Transverse colon (tissue), 4 donors: ENCODE data around the gene ELAVL4. TPM values are rescaled to one million over a fixed set of nuclear protein-coding genes. Genes with fewer than 3 reads are reported as not detected.

ENCODE experiments used
- DNase-seq: peaks from one replicate; pipeline ENCODE4 v3.0.0-alpha.2; 2019
- H3K27ac ChIP-seq, 4 donors: fragments of 200-600 bp; sonication (generic); 2 replicates each; pipeline ENCODE4 v1.5.1; 2016 to 2018; ENCODE audit warnings: inconsistent platforms in 4 of 4
- H3K27me3 ChIP-seq: fragments of 200-600 bp; sonication (generic); 2 replicates; pipeline ENCODE4 v1.5.1; 2017; ENCODE audit warnings: inconsistent platforms
- H3K36me3 ChIP-seq, 4 donors: fragments of 200-600 bp; sonication (generic); 2 replicates each; pipeline ENCODE4 v1.5.1; 2017 to 2019; ENCODE audit warnings: inconsistent platforms in 4 of 4
- H3K4me1 ChIP-seq, 4 donors: fragments of 200-600 bp; sonication (generic); 2 replicates each; pipeline ENCODE4 v1.5.1; 2017 to 2020; ENCODE audit warnings: inconsistent platforms in 4 of 4
- H3K4me3 ChIP-seq, 4 donors: fragments of 200-600 bp; sonication (generic); 1 replicate in 1 of 4; 2 replicates in 3 of 4; pipeline versions ENCODE4 v1.5.1 to v1.6.1; 2017 to 2019; ENCODE audit warnings: inconsistent platforms in 4 of 4
- H3K9me3 ChIP-seq, 2 donors: fragments of 200-600 bp; sonication (generic); 2 replicates each; pipeline ENCODE4 v1.5.1; 2017 to 2019; ENCODE audit warnings: inconsistent platforms in 2 of 2
- CTCF ChIP-seq, 5 experiments: fragments of 200-600 bp in 3 of 5; fragments of 450-650 bp in 2 of 5; sonication (generic) in 3 of 5; IDR thresholded peaks; 1 replicate in 2 of 5; 2 replicates in 3 of 5; pipeline ENCODE4 v1.5.1; 2016 to 2017; ENCODE audit warnings: antibody characterized with exemption in 5 of 5, inconsistent platforms in 3 of 5, mild to moderate bottlenecking in 2 of 5, moderate library complexity in 1 of 5
- EP300 ChIP-seq: sonication (generic); formaldehyde crosslinking; IDR thresholded peaks from one replicate; pipeline ENCODE4 v1.6.1; 2017; ENCODE audit warnings: antibody characterized with exemption, low read depth
- POLR2A ChIP-seq: fragments of 450-650 bp; IDR thresholded peaks from one replicate; pipeline ENCODE4 v1.6.1; 2016; ENCODE audit warnings: antibody characterized with exemption, mild to moderate bottlenecking, moderate library complexity
- POLR2AphosphoS5 ChIP-seq, 3 donors: sonication (generic); formaldehyde crosslinking; IDR thresholded peaks; one replicate each; pipeline ENCODE4 v1.6.1; 2016; ENCODE audit warnings: antibody characterized with exemption in 3 of 3
- WGBS, 2 donors: methylation state at CpG; one replicate each; pipeline ENCODE4 v1.1.5; 2018; ENCODE audit warnings: low coverage in 1 of 2; 5-methylcytosine and 5-hydroxymethylcytosine counted together
- in situ Hi-C, 4 donors: fragments of 200-750 bp; cut with MboI; loops; one replicate each; pipeline versions ENCODE4 v1.15.0 to v1.15.1; 2017; ENCODE audit warnings: low sequenced_read_pairs in 3 of 4, low pct_ligation_motif_present in 1 of 4, low pct_unique_long_range_greater_than_20kb in 1 of 4
- intact Hi-C: fragments of 100-400 bp; cut with DNase I; formaldehyde crosslinking; loops from one replicate; pipeline ENCODE4 v1.15.1; 2023; ENCODE audit warnings: low total_unique reads
- total RNA-seq, 4 donors: library from RNA; depleted of rRNA; stranded (reverse); fragments of >200 nt; gene quantifications; one replicate each; pipeline ENCODE4 v1.1.0, GENCODE V29; 2016

The ELAVL4 gene
- total RNA-seq, 4 donors from 2014 or later, result 0.55 to 0.64 TPM; not detected in 2

GRCh38 chr1:50129201-50129600 is 20.5 kb downstream of the ELAVL4 start:
- H3K27ac ChIP-seq, result no peak overlapping the region
- no peaks in the 10 kb centered on the region for H3K9me3 ChIP-seq
- in situ Hi-C loops (no loop called here), intact Hi-C loops (no loop called here)
- TF ChIP-seq POLR2AphosphoS5 (IDR thresholded peaks at IDR 0.05) (no peak), EP300 (no peak), POLR2A (no peak), CTCF (IDR thresholded peaks at IDR 0.05) (no peak)
- no peaks in the 10 kb centered on the region for H3K4me1 ChIP-seq
- 47% methylated on average over 1 of the region's 1 CpG; no CpG with 5 or more reads in 1 of the 2 donors for WGBS, 2 donors
- no peaks in the 10 kb centered on the region for H3K36me3 ChIP-seq
- no peak for DNase-seq
- H3K4me3 ChIP-seq, result no peak overlapping the region
- no peaks in the 10 kb centered on the region for H3K27me3 ChIP-seq

GRCh38 chr1:50132347-50132894 is 23.7 kb downstream of the ELAVL4 start:
- Histone ChIP-seq H3K27me3 (no peaks in the 10 kb centered on the region), H3K4me1 (no peaks in the 10 kb centered on the region), H3K9me3 (no peaks in the 10 kb centered on the region), H3K27ac (no peak overlapping the region), H3K4me3 (no peak overlapping the region), H3K36me3 (no peaks in the 10 kb centered on the region)
- 55 to 68% methylated on average over 3 of the region's 3 CpGs for WGBS, 2 donors
- in situ Hi-C loops (no loop called here), intact Hi-C loops (no loop called here)
- TF ChIP-seq POLR2A (no peak), POLR2AphosphoS5 (IDR thresholded peaks at IDR 0.05) (no peak), EP300 (no peak), CTCF (IDR thresholded peaks at IDR 0.05) (no peak)
- DNase-seq, result no peak

GRCh38 chr1:50135716-50136115 is 27.0 kb downstream of the ELAVL4 start:
- no peak for DNase-seq
- Histone ChIP-seq H3K4me3 (no peak overlapping the region), H3K9me3 (no peaks in the 10 kb centered on the region), H3K36me3 (no peaks in the 10 kb centered on the region), H3K4me1 (no peaks in the 10 kb centered on the region), H3K27ac (no peak overlapping the region), H3K27me3 (no peaks in the 10 kb centered on the region)
- in situ Hi-C loops (no loop called here), intact Hi-C loops (no loop called here)
- no peak for TF ChIP-seq EP300
- TF ChIP-seq POLR2A, result no peak
- no peak for TF ChIP-seq CTCF (IDR thresholded peaks at IDR 0.05)
- no peak for TF ChIP-seq POLR2AphosphoS5 (IDR thresholded peaks at IDR 0.05)
- WGBS, 2 donors, result 67 to 77% methylated on average over 1 to 2 of the region's 2 CpGs

- in situ Hi-C loops (no loop called here), intact Hi-C loops (no loop called here)
- H3K27ac ChIP-seq, result no peak overlapping the region
- H3K9me3 ChIP-seq, result no peaks in the 10 kb centered on the region
- TF ChIP-seq POLR2AphosphoS5 (IDR thresholded peaks at IDR 0.05), result no peak
- TF ChIP-seq EP300, result no peak
- no peak for TF ChIP-seq CTCF (IDR thresholded peaks at IDR 0.05)
- no peak for TF ChIP-seq POLR2A
- no peaks in the 10 kb centered on the region for H3K27me3 ChIP-seq
- no peak overlapping the region for H3K4me3 ChIP-seq
- H3K36me3 ChIP-seq, result no peaks in the 10 kb centered on the region
- 33 to 51% methylated on average over 9 to 10 of the region's 10 CpGs for WGBS, 2 donors
- DNase-seq, result no peak
- H3K4me1 ChIP-seq, result no peaks in the 10 kb centered on the region
Observed at GRCh38 chr1:50139339-50140181, 30.8 kb downstream of the ELAVL4 start.
